ENCODE data around the gene CFAP99. TPM values are rescaled to one million over a fixed set of nuclear protein-coding genes. Genes with fewer than 3 reads are reported as not detected.

CFAP99 gene
- total and polyA plus RNA-seq, 2 donors (not counting 1 experiment from before 2014, with no cell fraction given), result under 0.01 TPM; not detected in 1

- H3K9ac ChIP-seq (ENCODE audit: insufficient read depth, low read length), result peak within 1 kb of the TSS; percentile 34
Measured at GRCh38 chr4:2417765-2418649, 748 bp upstream of the CFAP99 start, which contains the start of gene ZFYVE28. ZFYVE28 (minus strand) TSS chr4:2418645; CDS start chr4:2418323, 322 bp downstream.

GRCh38 chr4:2419814-2420213, 1.1 kb downstream of the CFAP99 start:
- peaks cover 17% of the 10 kb centered on the region for H3K27me3 ChIP-seq (ENCODE audit: control insufficient read depth, insufficient read depth, low read length)
- peaks cover 3% of the 10 kb centered on the region for H3K79me2 ChIP-seq (ENCODE audit: control insufficient read depth, insufficient read depth, low read length)

More at GRCh38 chr4:2417765-2418649, 748 bp upstream of the CFAP99 start, which contains the start of gene ZFYVE28:
- Histone ChIP-seq H3K36me3 (ENCODE audit: control insufficient read depth, insufficient read depth, low read length) (no peaks in the 10 kb centered on the region), H4K20me1 (ENCODE audit: control insufficient read depth, extremely low read depth, insufficient read depth, low read length) (no peaks in the 10 kb centered on the region), H3K9me3 (ENCODE audit: control insufficient read depth, insufficient read depth, low read depth, low read length) (no peaks in the 10 kb centered on the region), H2AFZ (ENCODE audit: low read length) (peak within 1 kb of the TSS; percentile 10), H3K4me2 (ENCODE audit: extremely low read depth, insufficient read depth, low read length) (peak within 1 kb of the TSS; percentile 95), H3K27me3 (ENCODE audit: control insufficient read depth, insufficient read depth, low read length) (peaks cover 17% of the 10 kb centered on the region), H3K4me1 (ENCODE audit: control insufficient read depth, extremely low read depth, insufficient read depth, low read length) (peaks cover 7% of the 10 kb centered on the region), H3K79me2 (ENCODE audit: control insufficient read depth, insufficient read depth, low read length) (peaks cover 5% of the 10 kb centered on the region), H3K27ac (ENCODE audit: insufficient read depth, low read length) (peak within 1 kb of the TSS; percentile 46), H3K4me3 (replicated peaks in 1 of 4; ENCODE audit: control extremely low read depth in 1 of 4, insufficient read depth in 1 of 4, low read depth in 3 of 4, low read length in 4 of 4) (peak within 1 kb of the TSS; percentile 39 to 62 (median 57))
- TF ChIP-seq, protein P1, sequence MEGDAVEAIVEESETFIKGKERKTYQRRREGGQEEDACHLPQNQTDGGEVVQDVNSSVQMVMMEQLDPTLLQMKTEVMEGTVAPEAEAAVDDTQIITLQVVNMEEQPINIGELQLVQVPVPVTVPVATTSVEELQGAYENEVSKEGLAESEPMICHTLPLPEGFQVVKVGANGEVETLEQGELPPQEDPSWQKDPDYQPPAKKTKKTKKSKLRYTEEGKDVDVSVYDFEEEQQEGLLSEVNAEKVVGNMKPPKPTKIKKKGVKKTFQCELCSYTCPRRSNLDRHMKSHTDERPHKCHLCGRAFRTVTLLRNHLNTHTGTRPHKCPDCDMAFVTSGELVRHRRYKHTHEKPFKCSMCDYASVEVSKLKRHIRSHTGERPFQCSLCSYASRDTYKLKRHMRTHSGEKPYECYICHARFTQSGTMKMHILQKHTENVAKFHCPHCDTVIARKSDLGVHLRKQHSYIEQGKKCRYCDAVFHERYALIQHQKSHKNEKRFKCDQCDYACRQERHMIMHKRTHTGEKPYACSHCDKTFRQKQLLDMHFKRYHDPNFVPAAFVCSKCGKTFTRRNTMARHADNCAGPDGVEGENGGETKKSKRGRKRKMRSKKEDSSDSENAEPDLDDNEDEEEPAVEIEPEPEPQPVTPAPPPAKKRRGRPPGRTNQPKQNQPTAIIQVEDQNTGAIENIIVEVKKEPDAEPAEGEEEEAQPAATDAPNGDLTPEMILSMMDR (conservative IDR thresholded peaks at IDR 0.05 in 1 of 2, IDR thresholded peaks at IDR 0.05 in 1 of 2; ENCODE audit: low read depth in 1 of 2, low read length in 2 of 2), result no peak
- peak; percentile 71 for TF ChIP-seq EZH2 (IDR thresholded peaks at IDR 0.05; ENCODE audit: low read length, missing control alignments)
- DNase-seq (ENCODE audit: low read depth in 2 of 2), result no peak

DNA sequence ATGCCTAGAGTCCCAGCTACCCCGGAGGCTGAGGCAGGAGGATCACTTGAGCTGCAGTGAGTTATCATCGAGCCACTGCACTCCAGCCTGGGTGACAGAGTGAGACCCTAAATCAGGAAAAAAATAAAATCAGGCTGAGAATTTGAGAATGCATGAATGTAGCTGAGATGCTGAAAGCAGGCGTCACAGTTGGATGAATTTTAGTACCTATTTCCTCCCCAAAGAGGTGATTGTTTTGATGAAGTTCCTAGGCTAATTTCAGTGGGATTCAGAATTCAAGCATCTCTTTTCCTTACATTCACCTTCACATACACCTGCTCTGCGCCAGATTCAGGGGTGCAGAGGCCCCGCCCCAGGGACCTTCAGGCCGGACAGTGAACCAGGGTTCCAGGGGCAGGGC, 3.2 kb downstream of the CFAP99 start:
- no peak overlapping the region for H3K4me2 ChIP-seq (ENCODE audit: extremely low read depth, insufficient read depth, low read length)
- no peak overlapping the region for H3K4me3 ChIP-seq (replicated peaks in 1 of 4; ENCODE audit: control extremely low read depth in 1 of 4, insufficient read depth in 1 of 4, low read depth in 3 of 4, low read length in 4 of 4)
- H3K79me2 ChIP-seq (ENCODE audit: control insufficient read depth, insufficient read depth, low read length), result no peaks in the 10 kb centered on the region
- no peaks in the 10 kb centered on the region for H3K36me3 ChIP-seq (ENCODE audit: control insufficient read depth, insufficient read depth, low read length)
- TF ChIP-seq, protein P1 (conservative IDR thresholded peaks at IDR 0.05 in 1 of 2, IDR thresholded peaks at IDR 0.05 in 1 of 2; ENCODE audit: low read depth in 1 of 2, low read length in 2 of 2), result no peak
- no peak for TF ChIP-seq EZH2 (IDR thresholded peaks at IDR 0.05; ENCODE audit: low read length, missing control alignments)
- no peak for DNase-seq (ENCODE audit: low read depth in 2 of 2)
- no peaks in the 10 kb centered on the region for H4K20me1 ChIP-seq (ENCODE audit: control insufficient read depth, extremely low read depth, insufficient read depth, low read length)
- H3K27me3 ChIP-seq (ENCODE audit: control insufficient read depth, insufficient read depth, low read length), result peaks cover 17% of the 10 kb centered on the region
- H3K9me3 ChIP-seq (ENCODE audit: control insufficient read depth, insufficient read depth, low read depth, low read length), result no peaks in the 10 kb centered on the region
- H3K27ac ChIP-seq (ENCODE audit: insufficient read depth, low read length), result no peak overlapping the region
- H2AFZ ChIP-seq (ENCODE audit: low read length), result no peak overlapping the region
- H3K9ac ChIP-seq (ENCODE audit: insufficient read depth, low read length), result no peak overlapping the region
- H3K4me1 ChIP-seq (ENCODE audit: control insufficient read depth, extremely low read depth, insufficient read depth, low read length), result peaks cover 3% of the 10 kb centered on the region

More at GRCh38 chr4:2419814-2420213, 1.1 kb downstream of the CFAP99 start:
- Histone ChIP-seq H4K20me1 (ENCODE audit: control insufficient read depth, extremely low read depth, insufficient read depth, low read length) (no peaks in the 10 kb centered on the region), H3K4me2 (ENCODE audit: extremely low read depth, insufficient read depth, low read length) (no peak overlapping the region), H2AFZ (ENCODE audit: low read length) (no peak overlapping the region), H3K9me3 (ENCODE audit: control insufficient read depth, insufficient read depth, low read depth, low read length) (no peaks in the 10 kb centered on the region), H3K9ac (ENCODE audit: insufficient read depth, low read length) (no peak overlapping the region), H3K27ac (ENCODE audit: insufficient read depth, low read length) (no peak overlapping the region), H3K4me1 (ENCODE audit: control insufficient read depth, extremely low read depth, insufficient read depth, low read length) (peaks cover 3% of the 10 kb centered on the region), H3K4me3 (replicated peaks in 1 of 4; ENCODE audit: control extremely low read depth in 1 of 4, insufficient read depth in 1 of 4, low read depth in 3 of 4, low read length in 4 of 4) (no peak overlapping the region), H3K36me3 (ENCODE audit: control insufficient read depth, insufficient read depth, low read length) (no peaks in the 10 kb centered on the region)
- DNase-seq (ENCODE audit: low read depth in 2 of 2), result no peak
- TF ChIP-seq, protein P1 (conservative IDR thresholded peaks at IDR 0.05 in 1 of 2, IDR thresholded peaks at IDR 0.05 in 1 of 2; ENCODE audit: low read depth in 1 of 2, low read length in 2 of 2), result no peak
- peak; percentile 65 for TF ChIP-seq EZH2 (IDR thresholded peaks at IDR 0.05; ENCODE audit: low read length, missing control alignments)

All from fibroblast of lung (primary cell).